HG03159 (cell line): ENCODE results near the gene RNF121.

Source experiments
- ATAC-seq: cut with Tn5 transposase; IDR thresholded peaks from one replicate; pipeline ENCODE4 v1.9.1; 2021; ENCODE audit warnings: mild to moderate bottlenecking, moderate library complexity; ENCODE audit not compliant: unreplicated experiment

The RNF121 gene

DNA sequence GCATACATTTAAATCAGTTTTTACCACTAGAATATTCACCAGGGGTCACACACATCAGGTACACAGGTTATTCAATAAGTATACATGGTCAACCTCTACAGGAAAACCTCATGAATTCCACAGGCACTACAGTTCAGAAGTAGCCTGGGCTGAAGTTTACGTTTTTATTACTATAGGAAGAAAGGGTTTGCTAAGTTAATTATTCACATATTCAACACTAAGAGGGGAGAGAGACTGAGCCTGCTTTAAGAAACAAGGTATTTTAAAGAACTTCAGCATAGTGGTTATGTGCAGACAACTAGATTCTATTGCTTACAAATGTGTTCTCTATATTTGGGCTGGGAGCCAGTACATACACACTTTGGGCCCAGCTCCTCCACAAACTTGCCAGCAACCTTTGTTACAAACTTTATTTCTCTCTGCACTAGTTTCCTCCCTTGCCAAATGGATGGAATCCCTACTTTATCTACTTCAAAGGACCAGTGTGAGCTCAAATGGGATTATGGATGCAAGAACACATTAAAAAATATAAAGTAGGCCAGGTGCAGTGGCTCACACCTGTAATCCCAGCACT, 101.7 kb downstream of the RNF121 start:
- ATAC-seq: no peak

- ATAC-seq: no peak
Measured at GRCh38 chr11:72036687-72037086, 107.8 kb downstream of the RNF121 start.

- no peak for ATAC-seq
Measured at GRCh38 chr11:72037554-72038311, 108.9 kb downstream of the RNF121 start.

- ATAC-seq: no peak
Measured at GRCh38 chr11:72038491-72038890, 109.6 kb downstream of the RNF121 start.

- no peak for ATAC-seq
Measured at GRCh38 chr11:72039031-72039855, 110.4 kb downstream of the RNF121 start.

DNA sequence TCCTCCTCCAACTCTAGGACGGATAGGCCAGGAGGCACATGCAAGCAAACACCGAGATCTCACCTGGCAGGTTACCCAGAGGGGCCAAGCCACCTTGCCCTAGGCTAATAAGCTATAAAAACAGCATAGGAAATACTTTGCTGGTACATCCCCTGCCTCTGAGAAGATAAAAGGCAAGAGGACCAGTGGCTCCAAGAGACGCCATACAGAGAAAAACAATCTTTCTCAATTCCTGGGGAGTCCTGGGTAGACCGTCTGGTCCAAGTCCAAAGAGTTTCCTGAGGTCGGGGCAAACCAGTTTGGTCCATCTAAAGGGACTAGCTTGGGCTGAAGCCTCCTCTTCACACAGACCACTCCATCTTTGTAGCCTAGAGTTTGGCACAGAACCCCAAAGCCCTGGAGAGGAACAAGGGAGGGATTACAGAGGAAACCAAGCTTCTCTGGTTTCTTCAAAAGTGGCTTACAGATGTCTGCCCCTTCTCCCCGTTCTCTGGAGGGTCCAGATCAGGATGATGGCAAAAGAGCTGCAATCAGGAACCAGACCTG, 111.1 kb downstream of the RNF121 start:
- no peak for ATAC-seq

DNA sequence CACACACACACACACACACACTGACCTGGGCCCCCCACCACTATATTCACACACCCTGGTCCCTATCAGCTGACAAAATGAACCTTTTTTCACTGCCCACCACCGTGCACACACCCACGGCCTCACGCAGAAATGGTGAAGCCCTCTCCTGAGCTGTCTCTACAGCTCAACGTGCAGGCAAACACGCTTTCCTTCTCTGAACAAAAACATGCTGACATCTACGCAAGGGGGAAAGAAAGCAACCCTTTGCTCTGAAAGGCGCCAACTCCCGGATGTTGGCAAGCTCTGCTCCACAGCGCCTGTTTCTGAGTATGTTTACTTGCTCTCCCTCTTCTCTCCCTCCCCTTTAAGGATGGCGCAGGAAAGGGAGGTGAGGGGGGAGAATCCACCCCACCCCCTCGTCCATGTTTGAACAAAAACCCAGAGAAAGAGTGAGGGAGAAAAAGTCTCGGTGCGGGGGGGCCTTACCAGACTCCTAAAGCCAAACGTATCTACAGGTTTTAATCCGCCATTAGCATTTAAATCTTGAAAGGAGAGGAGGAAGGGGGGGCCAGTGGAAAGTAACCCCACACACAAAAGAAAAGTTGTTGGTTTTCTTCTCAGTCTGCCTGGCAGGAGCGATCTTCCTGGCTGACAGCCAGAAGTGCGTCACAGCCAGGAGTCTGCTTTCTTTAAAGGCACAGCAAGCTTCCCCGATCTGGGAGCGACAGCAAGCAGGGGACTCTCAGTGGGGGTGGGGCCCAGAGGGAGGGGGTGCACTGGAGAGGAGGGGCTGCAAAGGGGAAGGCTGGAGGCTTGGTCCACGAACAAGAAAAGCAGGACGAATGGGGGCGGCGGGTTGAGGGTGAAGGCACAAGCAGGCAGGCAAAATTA, 111.9 kb downstream of the RNF121 start:
- no peak for ATAC-seq

DNA sequence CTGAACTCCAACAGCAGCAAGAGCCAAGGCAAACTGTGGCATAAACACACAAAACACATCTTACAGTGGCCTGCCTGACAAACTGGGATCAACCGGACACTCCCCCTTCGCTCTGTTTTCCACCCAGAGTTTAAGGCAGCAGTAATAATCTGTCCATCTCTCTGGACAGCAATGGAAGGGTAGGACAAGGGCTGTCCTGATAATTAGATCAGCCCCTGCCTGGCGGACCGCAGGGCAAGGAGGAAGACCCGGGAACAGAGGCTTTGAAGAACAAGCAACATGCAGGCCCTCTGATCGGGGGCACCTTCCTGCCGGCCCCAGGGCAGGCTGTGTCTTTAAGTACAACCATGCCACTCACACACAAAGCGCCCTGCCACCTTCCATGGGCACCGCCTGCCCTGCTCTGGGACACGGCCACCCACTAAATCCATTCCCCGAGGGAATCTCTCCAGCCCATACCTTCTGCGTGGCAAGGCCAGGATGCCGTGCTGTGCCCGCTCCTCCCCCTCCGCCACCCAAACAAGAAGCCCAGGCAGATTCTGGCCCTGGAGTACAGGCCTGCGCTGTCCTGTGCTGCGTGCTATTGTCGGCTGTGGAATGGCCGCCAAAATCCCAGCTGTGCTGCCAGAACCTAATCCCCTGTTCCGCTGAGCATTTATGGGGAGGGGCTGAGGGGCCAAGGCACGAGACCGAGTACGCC, 112.7 kb downstream of the RNF121 start:
- ATAC-seq: no peak

DNA sequence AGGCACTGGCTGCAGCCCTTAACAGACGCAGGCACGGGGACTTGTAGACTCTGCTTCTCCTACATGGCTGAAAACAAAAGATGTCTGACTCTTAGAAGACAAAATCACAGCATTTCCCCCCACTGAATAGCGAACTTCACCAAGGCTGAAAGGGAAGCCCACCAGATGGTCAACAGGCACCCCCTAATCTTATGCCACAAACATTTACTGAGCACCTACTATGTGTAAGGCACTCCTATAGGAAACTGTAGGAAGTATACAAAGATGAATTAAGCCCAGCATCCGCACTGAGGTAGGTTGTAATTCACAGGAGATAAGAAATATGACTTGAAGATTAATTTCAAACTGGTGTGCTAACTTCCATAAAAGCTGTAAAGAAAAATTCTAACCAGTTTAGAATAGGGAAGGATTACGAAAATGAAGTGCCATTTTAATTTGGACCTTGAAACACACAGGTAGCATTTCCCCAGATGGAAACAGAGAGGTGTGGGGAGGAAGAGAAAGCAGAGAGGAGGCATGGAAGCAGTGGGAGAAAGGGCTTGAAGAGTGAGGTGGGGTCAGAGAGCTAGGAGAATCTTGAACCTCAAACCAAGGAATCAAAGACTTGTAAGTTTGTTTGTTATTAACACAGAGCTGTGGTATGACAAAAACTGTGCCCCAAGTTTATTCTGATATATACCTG, 113.4 kb downstream of the RNF121 start:
- no peak for ATAC-seq

GRCh38 chr11:72045849-72046248, 117.0 kb downstream of the RNF121 start:
- no peak for ATAC-seq
